Measurements from ENCODE around the gene LIPG.

DNA sequence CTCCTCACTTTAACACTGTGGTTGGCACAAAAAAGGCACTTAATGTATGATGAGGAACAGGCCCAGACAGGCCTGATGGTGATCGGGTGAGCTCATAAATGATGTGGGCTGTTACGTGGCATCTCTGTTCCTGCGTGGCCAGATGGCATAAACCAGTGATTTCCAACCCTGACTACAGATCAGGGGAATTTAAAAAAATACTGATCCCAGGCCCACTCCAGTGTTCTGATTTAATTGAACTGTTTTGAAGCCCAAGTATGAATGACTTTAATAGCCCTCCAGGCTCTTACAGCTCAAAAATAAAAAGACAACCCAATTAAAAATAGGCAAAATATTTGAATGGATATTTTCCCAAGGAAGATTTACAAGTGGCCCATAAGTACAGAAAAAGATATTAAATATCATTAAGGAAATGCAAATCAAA is 48.2 kb downstream of the LIPG start:
- no peak for TF ChIP-seq TEAD1 (CRISPR knock-in tag; IDR thresholded peaks at IDR 0.05)
- no peak for TF ChIP-seq TP53 (CRISPR knock-in tag; IDR thresholded peaks at IDR 0.05)
- TF ChIP-seq SMAD3 (CRISPR knock-in tag; IDR thresholded peaks at IDR 0.05; ENCODE audit: borderline replicate concordance): no peak
- TF ChIP-seq, protein P1, sequence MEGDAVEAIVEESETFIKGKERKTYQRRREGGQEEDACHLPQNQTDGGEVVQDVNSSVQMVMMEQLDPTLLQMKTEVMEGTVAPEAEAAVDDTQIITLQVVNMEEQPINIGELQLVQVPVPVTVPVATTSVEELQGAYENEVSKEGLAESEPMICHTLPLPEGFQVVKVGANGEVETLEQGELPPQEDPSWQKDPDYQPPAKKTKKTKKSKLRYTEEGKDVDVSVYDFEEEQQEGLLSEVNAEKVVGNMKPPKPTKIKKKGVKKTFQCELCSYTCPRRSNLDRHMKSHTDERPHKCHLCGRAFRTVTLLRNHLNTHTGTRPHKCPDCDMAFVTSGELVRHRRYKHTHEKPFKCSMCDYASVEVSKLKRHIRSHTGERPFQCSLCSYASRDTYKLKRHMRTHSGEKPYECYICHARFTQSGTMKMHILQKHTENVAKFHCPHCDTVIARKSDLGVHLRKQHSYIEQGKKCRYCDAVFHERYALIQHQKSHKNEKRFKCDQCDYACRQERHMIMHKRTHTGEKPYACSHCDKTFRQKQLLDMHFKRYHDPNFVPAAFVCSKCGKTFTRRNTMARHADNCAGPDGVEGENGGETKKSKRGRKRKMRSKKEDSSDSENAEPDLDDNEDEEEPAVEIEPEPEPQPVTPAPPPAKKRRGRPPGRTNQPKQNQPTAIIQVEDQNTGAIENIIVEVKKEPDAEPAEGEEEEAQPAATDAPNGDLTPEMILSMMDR (IDR thresholded peaks at IDR 0.05): no peak
- TF ChIP-seq NR1H2 (CRISPR knock-in tag; IDR thresholded peaks at IDR 0.05): no peak
- TF ChIP-seq, protein P2, sequence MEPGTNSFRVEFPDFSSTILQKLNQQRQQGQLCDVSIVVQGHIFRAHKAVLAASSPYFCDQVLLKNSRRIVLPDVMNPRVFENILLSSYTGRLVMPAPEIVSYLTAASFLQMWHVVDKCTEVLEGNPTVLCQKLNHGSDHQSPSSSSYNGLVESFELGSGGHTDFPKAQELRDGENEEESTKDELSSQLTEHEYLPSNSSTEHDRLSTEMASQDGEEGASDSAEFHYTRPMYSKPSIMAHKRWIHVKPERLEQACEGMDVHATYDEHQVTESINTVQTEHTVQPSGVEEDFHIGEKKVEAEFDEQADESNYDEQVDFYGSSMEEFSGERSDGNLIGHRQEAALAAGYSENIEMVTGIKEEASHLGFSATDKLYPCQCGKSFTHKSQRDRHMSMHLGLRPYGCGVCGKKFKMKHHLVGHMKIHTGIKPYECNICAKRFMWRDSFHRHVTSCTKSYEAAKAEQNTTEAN (CRISPR knock-in tag; IDR thresholded peaks at IDR 0.05): no peak
- TF ChIP-seq, protein P3, sequence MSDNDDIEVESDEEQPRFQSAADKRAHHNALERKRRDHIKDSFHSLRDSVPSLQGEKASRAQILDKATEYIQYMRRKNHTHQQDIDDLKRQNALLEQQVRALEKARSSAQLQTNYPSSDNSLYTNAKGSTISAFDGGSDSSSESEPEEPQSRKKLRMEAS (CRISPR knock-in tag; IDR thresholded peaks at IDR 0.05): no peak
- no peak for TF ChIP-seq ZNF423 (CRISPR knock-in tag; IDR thresholded peaks at IDR 0.05)
- TF ChIP-seq, protein P4, sequence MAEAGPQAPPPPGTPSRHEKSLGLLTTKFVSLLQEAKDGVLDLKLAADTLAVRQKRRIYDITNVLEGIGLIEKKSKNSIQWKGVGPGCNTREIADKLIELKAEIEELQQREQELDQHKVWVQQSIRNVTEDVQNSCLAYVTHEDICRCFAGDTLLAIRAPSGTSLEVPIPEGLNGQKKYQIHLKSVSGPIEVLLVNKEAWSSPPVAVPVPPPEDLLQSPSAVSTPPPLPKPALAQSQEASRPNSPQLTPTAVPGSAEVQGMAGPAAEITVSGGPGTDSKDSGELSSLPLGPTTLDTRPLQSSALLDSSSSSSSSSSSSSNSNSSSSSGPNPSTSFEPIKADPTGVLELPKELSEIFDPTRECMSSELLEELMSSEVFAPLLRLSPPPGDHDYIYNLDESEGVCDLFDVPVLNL (CRISPR knock-in tag; IDR thresholded peaks at IDR 0.05; ENCODE audit: borderline replicate concordance, low read depth): no peak
- TF ChIP-seq, protein P5, sequence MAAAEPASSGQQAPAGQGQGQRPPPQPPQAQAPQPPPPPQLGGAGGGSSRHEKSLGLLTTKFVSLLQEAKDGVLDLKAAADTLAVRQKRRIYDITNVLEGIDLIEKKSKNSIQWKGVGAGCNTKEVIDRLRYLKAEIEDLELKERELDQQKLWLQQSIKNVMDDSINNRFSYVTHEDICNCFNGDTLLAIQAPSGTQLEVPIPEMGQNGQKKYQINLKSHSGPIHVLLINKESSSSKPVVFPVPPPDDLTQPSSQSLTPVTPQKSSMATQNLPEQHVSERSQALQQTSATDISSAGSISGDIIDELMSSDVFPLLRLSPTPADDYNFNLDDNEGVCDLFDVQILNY (CRISPR knock-in tag; IDR thresholded peaks at IDR 0.05): no peak
- TF ChIP-seq, protein P6, sequence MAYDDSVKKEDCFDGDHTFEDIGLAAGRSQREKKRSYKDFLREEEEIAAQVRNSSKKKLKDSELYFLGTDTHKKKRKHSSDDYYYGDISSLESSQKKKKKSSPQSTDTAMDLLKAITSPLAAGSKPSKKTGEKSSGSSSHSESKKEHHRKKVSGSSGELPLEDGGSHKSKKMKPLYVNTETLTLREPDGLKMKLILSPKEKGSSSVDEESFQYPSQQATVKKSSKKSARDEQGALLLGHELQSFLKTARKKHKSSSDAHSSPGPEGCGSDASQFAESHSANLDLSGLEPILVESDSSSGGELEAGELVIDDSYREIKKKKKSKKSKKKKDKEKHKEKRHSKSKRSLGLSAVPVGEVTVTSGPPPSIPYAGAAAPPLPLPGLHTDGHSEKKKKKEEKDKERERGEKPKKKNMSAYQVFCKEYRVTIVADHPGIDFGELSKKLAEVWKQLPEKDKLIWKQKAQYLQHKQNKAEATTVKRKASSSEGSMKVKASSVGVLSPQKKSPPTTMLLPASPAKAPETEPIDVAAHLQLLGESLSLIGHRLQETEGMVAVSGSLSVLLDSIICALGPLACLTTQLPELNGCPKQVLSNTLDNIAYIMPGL (CRISPR knock-in tag; IDR thresholded peaks at IDR 0.05): no peak
